ENCODE measurements around the gene GDPD2. TPM values are rescaled to one million over a fixed set of nuclear protein-coding genes. Genes with fewer than 3 reads are reported as not detected.

The GDPD2 gene
- total RNA-seq, 4 donors from 2014 or later: 0.35 TPM; not detected in 3

DNA sequence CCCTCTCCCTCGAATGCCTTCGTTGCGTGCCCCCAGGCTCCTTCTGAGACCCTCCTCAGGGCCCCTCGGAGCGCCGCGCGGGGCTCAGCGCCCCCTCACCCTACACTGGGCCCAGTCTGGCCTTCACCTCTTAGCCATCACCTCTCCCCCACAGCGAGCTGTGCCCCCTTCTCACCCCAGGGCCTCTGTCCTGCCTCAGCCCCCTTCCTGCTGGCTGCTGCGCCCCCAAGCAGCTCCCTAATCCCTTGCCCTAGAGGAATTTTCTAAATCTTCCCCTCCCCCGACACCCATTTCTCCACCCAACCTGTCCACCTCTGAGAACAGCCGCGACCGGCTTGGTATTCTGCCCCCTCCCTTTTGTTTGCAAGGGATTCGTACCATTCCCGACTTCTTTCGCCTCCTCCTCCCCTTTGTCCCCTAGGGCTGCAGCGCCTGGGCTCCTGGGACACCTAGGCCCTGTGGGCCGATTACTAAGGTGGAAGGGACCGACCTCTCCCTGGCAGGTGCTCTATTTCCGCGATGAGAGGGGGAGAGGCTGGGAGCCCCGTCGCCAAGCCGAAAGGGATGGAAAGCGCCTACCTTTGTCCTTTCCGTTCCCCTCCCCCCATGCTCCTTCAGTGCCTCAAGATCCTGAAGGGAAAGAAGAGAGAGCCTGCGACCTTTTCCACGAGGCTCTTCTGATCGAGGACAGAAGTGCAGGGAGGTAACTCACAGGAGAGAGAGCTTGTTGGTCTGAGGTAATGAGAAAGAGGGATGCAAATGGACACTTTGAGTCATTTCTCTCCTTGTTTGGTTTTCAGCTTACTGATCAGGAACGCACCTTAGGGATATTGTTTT lies 32.5 kb downstream of the GDPD2 start:
- TF ChIP-seq, protein P1, sequence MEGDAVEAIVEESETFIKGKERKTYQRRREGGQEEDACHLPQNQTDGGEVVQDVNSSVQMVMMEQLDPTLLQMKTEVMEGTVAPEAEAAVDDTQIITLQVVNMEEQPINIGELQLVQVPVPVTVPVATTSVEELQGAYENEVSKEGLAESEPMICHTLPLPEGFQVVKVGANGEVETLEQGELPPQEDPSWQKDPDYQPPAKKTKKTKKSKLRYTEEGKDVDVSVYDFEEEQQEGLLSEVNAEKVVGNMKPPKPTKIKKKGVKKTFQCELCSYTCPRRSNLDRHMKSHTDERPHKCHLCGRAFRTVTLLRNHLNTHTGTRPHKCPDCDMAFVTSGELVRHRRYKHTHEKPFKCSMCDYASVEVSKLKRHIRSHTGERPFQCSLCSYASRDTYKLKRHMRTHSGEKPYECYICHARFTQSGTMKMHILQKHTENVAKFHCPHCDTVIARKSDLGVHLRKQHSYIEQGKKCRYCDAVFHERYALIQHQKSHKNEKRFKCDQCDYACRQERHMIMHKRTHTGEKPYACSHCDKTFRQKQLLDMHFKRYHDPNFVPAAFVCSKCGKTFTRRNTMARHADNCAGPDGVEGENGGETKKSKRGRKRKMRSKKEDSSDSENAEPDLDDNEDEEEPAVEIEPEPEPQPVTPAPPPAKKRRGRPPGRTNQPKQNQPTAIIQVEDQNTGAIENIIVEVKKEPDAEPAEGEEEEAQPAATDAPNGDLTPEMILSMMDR (IDR thresholded peaks at IDR 0.05): no peak
- TF ChIP-seq EP300 (IDR thresholded peaks at IDR 0.05) (no peak), POLR2A (IDR thresholded peaks at IDR 0.05) (no peak), POLR2AphosphoS5 (IDR thresholded peaks at IDR 0.05) (no peak)
- peak; percentile 14 for ATAC-seq
- no peaks in the 10 kb centered on the region for H3K27me3 ChIP-seq

DNA sequence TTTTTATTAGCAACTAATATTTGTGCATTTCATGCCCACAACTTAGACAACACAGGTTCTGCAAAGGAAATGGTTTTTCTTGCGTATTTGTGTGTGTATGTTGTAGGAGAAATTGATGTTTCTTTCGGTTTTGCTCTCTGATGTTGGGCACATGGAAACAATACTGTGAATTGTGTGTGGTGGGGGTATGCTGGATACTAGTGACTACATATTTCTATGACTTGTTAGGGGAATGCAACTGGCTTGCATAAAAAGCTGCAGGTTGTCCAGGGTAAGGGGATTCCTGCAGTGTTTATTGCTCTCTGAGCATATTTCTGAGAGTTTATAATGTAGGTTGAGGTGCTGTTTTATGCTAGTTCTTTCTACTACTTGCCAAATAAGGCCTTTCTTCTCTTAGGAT lies 33.1 kb downstream of the GDPD2 start:
- TF ChIP-seq POLR2A (IDR thresholded peaks at IDR 0.05) (no peak), POLR2AphosphoS5 (IDR thresholded peaks at IDR 0.05) (no peak), EP300 (IDR thresholded peaks at IDR 0.05) (no peak)
- TF ChIP-seq, protein P1 (IDR thresholded peaks at IDR 0.05): no peak
- Histone ChIP-seq H3K4me1 (peaks cover 0 to 60% (median 4%) of the 10 kb centered on the region in 3 donors), H3K27me3 (no peaks in the 10 kb centered on the region), H3K27ac (peak overlapping the region in 3 of 4 donors; percentile 87 to 91 (median 89)), H3K4me3 (peak overlapping the region in 1 of 2 donors; percentile 64), H3K9me3 (no peaks in the 10 kb centered on the region), H3K36me3 (no peaks in the 10 kb centered on the region)
- ATAC-seq: no peak
- WGBS, 2 donors (ENCODE audit: low coverage in 1 of 2): 34 to 42% methylated on average over 2 of the region's 2 CpGs

More for the DNA sequence above, 32.5 kb downstream of the GDPD2 start:
- Histone ChIP-seq H3K4me1 (peaks cover 0 to 60% (median 4%) of the 10 kb centered on the region in 3 donors), H3K9me3 (no peaks in the 10 kb centered on the region), H3K27ac (peak overlapping the region; percentile 80 to 91 (median 88)), H3K4me3 (peak overlapping the region; percentile 49 to 64), H3K36me3 (no peaks in the 10 kb centered on the region)
- 8 to 24% methylated on average over 9 to 18 of the region's 32 CpGs for WGBS, 2 donors (ENCODE audit: low coverage in 1 of 2)

DNA sequence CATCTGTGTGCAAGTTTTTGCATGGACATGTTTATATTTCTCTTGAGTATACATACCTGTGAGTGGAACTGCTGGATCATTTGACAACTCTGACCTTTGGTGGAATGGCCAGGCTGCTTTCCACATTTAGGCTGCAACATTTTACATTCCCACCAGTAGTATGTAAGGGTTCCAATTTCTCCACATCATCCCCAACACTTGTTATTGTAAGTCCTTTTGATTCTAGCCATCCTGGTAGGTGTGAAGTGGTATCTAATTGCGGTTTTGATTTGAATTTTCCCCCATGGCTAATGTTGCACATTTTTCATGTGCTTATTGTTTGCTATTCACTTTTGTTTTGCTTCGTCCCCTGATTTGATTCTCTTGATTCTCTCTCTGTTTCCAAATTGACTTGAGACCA lies 37.9 kb downstream of the GDPD2 start:
- TF ChIP-seq POLR2A (IDR thresholded peaks at IDR 0.05) (no peak), EP300 (IDR thresholded peaks at IDR 0.05) (no peak)
- ATAC-seq: no peak
- 64 to 100% methylated on average over 1 to 2 of the region's 2 CpGs for WGBS, 2 donors (ENCODE audit: low coverage in 1 of 2)

DNA sequence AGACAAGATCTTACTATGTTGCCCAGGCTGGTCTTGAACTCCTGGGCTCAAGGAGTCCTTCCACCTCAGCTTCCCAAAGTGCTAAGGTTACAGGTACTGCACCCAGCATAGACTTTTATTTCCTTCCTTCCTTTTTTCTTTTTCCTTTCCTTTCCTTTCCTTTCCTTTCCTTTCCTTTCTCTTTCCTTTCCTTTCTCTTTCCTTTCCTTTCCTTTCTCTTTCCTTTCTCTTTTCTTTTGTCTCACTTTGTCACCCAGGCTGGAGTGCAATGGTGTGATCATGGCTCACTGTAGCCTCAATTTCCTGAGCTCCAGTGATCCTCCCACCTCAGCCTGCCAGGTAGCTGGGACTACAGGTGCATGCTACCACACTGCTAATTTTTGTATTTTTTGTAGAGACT lies 40.9 kb downstream of the GDPD2 start:
- no peak overlapping the region for H3K27ac ChIP-seq
- no peaks in the 10 kb centered on the region for H3K36me3 ChIP-seq
- H3K4me3 ChIP-seq: no peak overlapping the region
- no peak for ATAC-seq
- no peak for TF ChIP-seq POLR2AphosphoS5 (IDR thresholded peaks at IDR 0.05)
- TF ChIP-seq, protein P1 (IDR thresholded peaks at IDR 0.05): no peak
- no peak for TF ChIP-seq EP300 (IDR thresholded peaks at IDR 0.05)
- no peak for TF ChIP-seq POLR2A (IDR thresholded peaks at IDR 0.05)
- H3K4me1 ChIP-seq: peaks cover 0 to 5% (median 0%) of the 10 kb centered on the region in 3 donors
- H3K9me3 ChIP-seq: no peaks in the 10 kb centered on the region
- no peaks in the 10 kb centered on the region for H3K27me3 ChIP-seq

More for the DNA sequence above, 37.9 kb downstream of the GDPD2 start:
- Histone ChIP-seq H3K9me3 (no peaks in the 10 kb centered on the region), H3K4me1 (peaks cover 0 to 28% (median 0%) of the 10 kb centered on the region in 3 donors), H3K27ac (no peak overlapping the region), H3K36me3 (no peaks in the 10 kb centered on the region), H3K4me3 (no peak overlapping the region), H3K27me3 (no peaks in the 10 kb centered on the region)

DNA sequence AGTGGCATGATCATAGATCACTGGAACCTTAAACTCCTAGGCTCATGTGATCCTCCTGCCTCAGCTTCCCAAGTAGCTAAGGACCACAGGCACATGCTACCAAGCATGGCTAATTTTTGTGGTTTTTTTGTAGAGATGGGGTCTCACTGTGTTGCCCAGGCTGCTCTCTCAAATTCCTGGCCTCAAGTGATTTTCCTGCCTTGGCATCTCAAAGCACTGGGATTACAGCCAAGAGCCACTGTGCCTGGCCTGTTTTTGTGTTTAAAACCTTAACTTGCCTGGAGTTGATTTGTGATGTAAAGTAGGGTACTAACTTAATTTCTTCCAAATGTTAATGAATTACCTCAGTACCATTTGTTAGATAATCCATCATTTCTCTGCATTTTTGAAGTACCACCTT lies 43.9 kb downstream of the GDPD2 start:
- TF ChIP-seq EP300 (IDR thresholded peaks at IDR 0.05) (no peak), POLR2AphosphoS5 (IDR thresholded peaks at IDR 0.05) (no peak), POLR2A (IDR thresholded peaks at IDR 0.05) (no peak)
- TF ChIP-seq, protein P1 (IDR thresholded peaks at IDR 0.05): no peak
- H3K4me1 ChIP-seq: no peaks in the 10 kb centered on the region
- ATAC-seq: no peak
- H3K27ac ChIP-seq: no peak overlapping the region
- H3K36me3 ChIP-seq: no peaks in the 10 kb centered on the region
- H3K9me3 ChIP-seq: no peaks in the 10 kb centered on the region
- no peaks in the 10 kb centered on the region for H3K27me3 ChIP-seq
- H3K4me3 ChIP-seq: no peak overlapping the region
